ENCODE measurements around the gene TTC9C. TPM values are rescaled to one million over a fixed set of nuclear protein-coding genes. Genes with fewer than 3 reads are reported as not detected.

TTC9C gene
- total RNA-seq, 1 experiment from 2014 or later, result 37.4 TPM

- Histone ChIP-seq H3K4me1 (ENCODE audit: insufficient read depth, low read length) (peaks cover 17% of the 10 kb centered on the region), H3K4me2 (ENCODE audit: low read length) (no peak overlapping the region), H3K9ac (ENCODE audit: low read length) (no peak overlapping the region), H3K36me3 (ENCODE audit: low read depth, low read length) (peaks cover 40% of the 10 kb centered on the region), H3K9me3 (ENCODE audit: low read length) (no peaks in the 10 kb centered on the region), H3K79me2 (ENCODE audit: low read length) (0 out of 2 replicates have a peak, but pooled peaks cover 5% of the 10 kb centered on the region), H3K9me2 (replicated peaks; ENCODE audit: low read length) (no peaks in the 10 kb centered on the region), H3K4me3 (ENCODE audit: low read length) (no peak overlapping the region), H3K27ac (ENCODE audit: low read length) (no peak overlapping the region), H4K20me1 (ENCODE audit: low read length) (no peaks in the 10 kb centered on the region), H2AFZ (ENCODE audit: low read length) (no peak overlapping the region), H3F3A (ENCODE audit: low read length, unreplicated experiment) (peaks cover 6% of the 10 kb centered on the region), H3K27me3 (ENCODE audit: low read length) (no peaks in the 10 kb centered on the region)
- ATAC-seq (no peak), DNase-seq (no peak)
- no peak for TF ChIP-seq EZH2 (IDR thresholded peaks at IDR 0.05; ENCODE audit: low read length, unreplicated experiment)
- TF ChIP-seq EZH2phosphoT487 (IDR thresholded peaks at IDR 0.05; ENCODE audit: borderline replicate concordance, low read length), result no peak
- TF ChIP-seq CTCF (conservative IDR thresholded peaks at IDR 0.05; ENCODE audit: low read depth, low read length), result no peak
- intact Hi-C loops (cut with micrococcal nuclease), result no loop called here
- POLR2A ChIA-PET (ENCODE audit: unreplicated experiment), result no interaction called here
- CTCF ChIA-PET, result no interaction called here
- BruUV-seq (replicated peaks), result no TSS peak
Measured at GRCh38 chr11:62708793-62709192, 19.5 kb upstream of the TTC9C start.

- intact Hi-C loops (cut with micrococcal nuclease), result no loop called here
- H3F3A ChIP-seq (ENCODE audit: low read length, unreplicated experiment), result peaks cover 6% of the 10 kb centered on the region
- H3K4me3 ChIP-seq (ENCODE audit: low read length), result no peak overlapping the region
- 0 out of 2 replicates have a peak, but pooled peaks cover 5% of the 10 kb centered on the region for H3K79me2 ChIP-seq (ENCODE audit: low read length)
- H3K4me1 ChIP-seq (ENCODE audit: insufficient read depth, low read length), result peaks cover 17% of the 10 kb centered on the region
- H3K9ac ChIP-seq (ENCODE audit: low read length), result no peak overlapping the region
- no TSS peak for BruUV-seq (replicated peaks)
- DNase-seq (no peak), ATAC-seq (no peak)
- no peak overlapping the region for H3K4me2 ChIP-seq (ENCODE audit: low read length)
- CTCF ChIA-PET, result no interaction called here
- H3K27ac ChIP-seq (ENCODE audit: low read length), result no peak overlapping the region
- no peaks in the 10 kb centered on the region for H4K20me1 ChIP-seq (ENCODE audit: low read length)
- no peaks in the 10 kb centered on the region for H3K9me3 ChIP-seq (ENCODE audit: low read length)
- no peaks in the 10 kb centered on the region for H3K9me2 ChIP-seq (replicated peaks; ENCODE audit: low read length)
- peaks cover 45% of the 10 kb centered on the region for H3K36me3 ChIP-seq (ENCODE audit: low read depth, low read length)
- POLR2A ChIA-PET (ENCODE audit: unreplicated experiment), result no interaction called here
- no peak overlapping the region for H2AFZ ChIP-seq (ENCODE audit: low read length)
- no peaks in the 10 kb centered on the region for H3K27me3 ChIP-seq (ENCODE audit: low read length)
- no peak for TF ChIP-seq EZH2phosphoT487 (IDR thresholded peaks at IDR 0.05; ENCODE audit: borderline replicate concordance, low read length)
- no peak for TF ChIP-seq CTCF (conservative IDR thresholded peaks at IDR 0.05; ENCODE audit: low read depth, low read length)
- TF ChIP-seq EZH2 (IDR thresholded peaks at IDR 0.05; ENCODE audit: low read length, unreplicated experiment), result no peak
Measured at GRCh38 chr11:62709247-62710000, 18.9 kb upstream of the TTC9C start.

- no peaks in the 10 kb centered on the region for H3K9me3 ChIP-seq (ENCODE audit: low read length)
- H3K27ac ChIP-seq (ENCODE audit: low read length), result no peak overlapping the region
- TF ChIP-seq CTCF (conservative IDR thresholded peaks at IDR 0.05; ENCODE audit: low read depth, low read length) (no peak), EZH2phosphoT487 (IDR thresholded peaks at IDR 0.05; ENCODE audit: borderline replicate concordance, low read length) (no peak), EZH2 (IDR thresholded peaks at IDR 0.05; ENCODE audit: low read length, unreplicated experiment) (no peak)
- BruUV-seq (replicated peaks), result no TSS peak
- ChIA-PET POLR2A (ENCODE audit: unreplicated experiment) (no interaction called here), CTCF (no interaction called here)
- peaks cover 6% of the 10 kb centered on the region for H3F3A ChIP-seq (ENCODE audit: low read length, unreplicated experiment)
- no peaks in the 10 kb centered on the region for H4K20me1 ChIP-seq (ENCODE audit: low read length)
- H3K9me2 ChIP-seq (replicated peaks; ENCODE audit: low read length), result no peaks in the 10 kb centered on the region
- no peak overlapping the region for H2AFZ ChIP-seq (ENCODE audit: low read length)
- no peak overlapping the region for H3K4me2 ChIP-seq (ENCODE audit: low read length)
- H3K79me2 ChIP-seq (ENCODE audit: low read length), result 0 out of 2 replicates have a peak, but pooled peaks cover 5% of the 10 kb centered on the region
- intact Hi-C loops (cut with micrococcal nuclease), result no loop called here
- no peak overlapping the region for H3K9ac ChIP-seq (ENCODE audit: low read length)
- ATAC-seq, result no peak
- H3K27me3 ChIP-seq (ENCODE audit: low read length), result no peaks in the 10 kb centered on the region
- H3K36me3 ChIP-seq (ENCODE audit: low read depth, low read length), result peaks cover 49% of the 10 kb centered on the region
- H3K4me3 ChIP-seq (ENCODE audit: low read length), result no peak overlapping the region
- DNase-seq, result no peak
- peaks cover 17% of the 10 kb centered on the region for H3K4me1 ChIP-seq (ENCODE audit: insufficient read depth, low read length)
Measured at GRCh38 chr11:62710001-62710345, 18.3 kb upstream of the TTC9C start.

Measured in PC-3 (cell line).